Caco-2 (cell line): ENCODE results near the gene ZDHHC7. TPM values are rescaled to one million over a fixed set of nuclear protein-coding genes. Genes with fewer than 3 reads are reported as not detected.

Source experiments
- BruUV-seq: library from RNA; stranded (reverse); fragments of 400-500 nt; replicated peaks from 2 replicates; lab custom pipeline; 2021; lab: Mats Ljungman, UMichigan
- CTCF ChIA-PET: fragments of 300-600 bp; sonication (Branson Sonifier 250); formaldehyde crosslinking; loops from one replicate; lab custom pipeline; 2022; ENCODE audit warnings: antibody characterized with exemption; lab: Charles Lee
- POLR2A ChIA-PET: fragments of 300-600 bp; sonication (Branson Sonifier 250); formaldehyde crosslinking; loops from one replicate; lab custom pipeline; 2022; ENCODE audit warnings: antibody characterized with exemption; lab: Charles Lee
- DNase-seq, 2 experiments: peaks; one replicate each; pipeline versions ENCODE4 v3.0.0 to v3.0.0-alpha.2; 2020 to 2022
- H3K27me3 ChIP-seq: replicated peaks from 2 replicates; pipeline ENCODE4 v1.6.0; 2011; ENCODE audit warnings: low read length; ENCODE audit not compliant: control insufficient read depth, insufficient read depth
- H3K36me3 ChIP-seq: 2 replicates; pipeline ENCODE4 v1.5.1; 2011; ENCODE audit warnings: low read length; ENCODE audit not compliant: control insufficient read depth, insufficient read depth
- H3K4me1 ChIP-seq: fragments of 250-450 bp; sonication (Bioruptor Pico); 2 replicates; pipeline ENCODE4 v1.5.1; 2020; ENCODE audit warnings: mild to moderate bottlenecking
- H3K4me3 ChIP-seq: 2 replicates; pipeline ENCODE4 v1.5.1; 2011; ENCODE audit warnings: low read depth, mild to moderate bottlenecking, control low read depth, low read length
- H3K9me3 ChIP-seq: fragments of 250-450 bp; sonication (Bioruptor Pico); 2 replicates; pipeline ENCODE4 v1.5.1; 2020; ENCODE audit warnings: mild to moderate bottlenecking, moderate library complexity
- H3K27ac Mint-ChIP-seq: one replicate; pipeline ENCODE4 v1.8.0; 2022; ENCODE audit warnings: mixed read lengths; ENCODE audit not compliant: unreplicated experiment
- H3K27me3 Mint-ChIP-seq: one replicate; pipeline ENCODE4 v1.8.0; 2022; ENCODE audit warnings: mixed read lengths; ENCODE audit not compliant: insufficient read depth, unreplicated experiment
- H3K36me3 Mint-ChIP-seq: one replicate; pipeline ENCODE4 v1.8.0; 2022; ENCODE audit warnings: mild to moderate bottlenecking, mixed read lengths; ENCODE audit not compliant: insufficient read depth, unreplicated experiment
- H3K4me1 Mint-ChIP-seq: one replicate; pipeline ENCODE4 v1.8.0; 2022; ENCODE audit warnings: low read depth, mixed read lengths; ENCODE audit not compliant: unreplicated experiment
- H3K4me3 Mint-ChIP-seq: one replicate; pipeline ENCODE4 v1.8.0; 2022; ENCODE audit warnings: mild to moderate bottlenecking, moderate library complexity, mixed read lengths; ENCODE audit not compliant: unreplicated experiment
- H3K9me3 Mint-ChIP-seq: one replicate; pipeline ENCODE4 v1.8.0; 2022; ENCODE audit warnings: mixed read lengths; ENCODE audit not compliant: unreplicated experiment
- intact Hi-C: fragments of 100-400 bp; cut with micrococcal nuclease; formaldehyde crosslinking; loops from one replicate; pipeline ENCODE4 v1.10.0; 2022; ENCODE audit not compliant: unreplicated experiment
- total RNA-seq: library from RNA; stranded (reverse); gene quantifications from 2 replicates; pipeline ENCODE4 v1.2.3, GENCODE V29; 2022
- TF ChIP-seq, protein P1 (sequence below), 2 experiments: fragments of 200-600 bp in 1 of 2; IDR thresholded peaks; 1 replicate in 1 of 2; 2 replicates in 1 of 2; pipeline versions ENCODE4 v1.5.1 to v1.8.0; 2011 to 2022; ENCODE audit warnings: antibody characterized with exemption in 1 of 2, control low read depth in 1 of 2, inconsistent platforms in 1 of 2, low read depth in 1 of 2, low read length in 1 of 2, mild to moderate bottlenecking in 1 of 2, moderate library complexity in 1 of 2; ENCODE audit not compliant: insufficient read depth in 1 of 2, severe bottlenecking in 1 of 2, unreplicated experiment in 1 of 2

The ZDHHC7 gene
- total RNA-seq, 1 experiment from 2014 or later: 85.7 TPM

DNA sequence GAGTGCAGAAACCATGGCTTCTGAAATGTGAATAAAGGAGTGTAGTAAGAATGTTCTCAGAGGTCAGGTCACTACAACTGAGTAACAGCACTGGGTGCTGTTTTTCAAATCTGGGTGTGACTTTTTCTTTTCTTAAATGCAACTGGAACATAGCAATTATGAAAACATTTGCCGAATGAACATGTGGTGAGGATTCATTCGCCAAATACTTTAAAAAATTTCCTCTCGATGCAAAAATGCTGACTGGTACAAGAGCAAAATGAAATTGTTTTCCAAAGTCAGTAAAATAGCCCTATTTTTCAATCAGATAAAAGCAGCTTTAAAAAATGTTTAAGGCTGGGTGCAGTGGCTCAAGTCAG, 18.6 kb downstream of the ZDHHC7 start:
- Histone ChIP-seq H3K9me3 (no peaks in the 10 kb centered on the region), H3K27me3 (no peaks in the 10 kb centered on the region), H3K4me1 (peaks cover 32% of the 10 kb centered on the region), H3K36me3 (0 out of 2 replicates have a peak, but pooled peaks cover 6% of the 10 kb centered on the region), H3K4me3 (no peak overlapping the region)
- intact Hi-C loops: no loop called here
- Mint-ChIP-seq H3K27ac (peak overlapping the region; percentile 57), H3K9me3 (no peaks in the 10 kb centered on the region), H3K27me3 (no peaks in the 10 kb centered on the region), H3K4me1 (peaks cover 35% of the 10 kb centered on the region), H3K36me3 (peaks cover 91% of the 10 kb centered on the region), H3K4me3 (peak overlapping the region; percentile 36)
- no TSS peak for BruUV-seq
- ChIA-PET POLR2A (no interaction called here), CTCF (no interaction called here)
- no peak for DNase-seq
- TF ChIP-seq, protein P1, sequence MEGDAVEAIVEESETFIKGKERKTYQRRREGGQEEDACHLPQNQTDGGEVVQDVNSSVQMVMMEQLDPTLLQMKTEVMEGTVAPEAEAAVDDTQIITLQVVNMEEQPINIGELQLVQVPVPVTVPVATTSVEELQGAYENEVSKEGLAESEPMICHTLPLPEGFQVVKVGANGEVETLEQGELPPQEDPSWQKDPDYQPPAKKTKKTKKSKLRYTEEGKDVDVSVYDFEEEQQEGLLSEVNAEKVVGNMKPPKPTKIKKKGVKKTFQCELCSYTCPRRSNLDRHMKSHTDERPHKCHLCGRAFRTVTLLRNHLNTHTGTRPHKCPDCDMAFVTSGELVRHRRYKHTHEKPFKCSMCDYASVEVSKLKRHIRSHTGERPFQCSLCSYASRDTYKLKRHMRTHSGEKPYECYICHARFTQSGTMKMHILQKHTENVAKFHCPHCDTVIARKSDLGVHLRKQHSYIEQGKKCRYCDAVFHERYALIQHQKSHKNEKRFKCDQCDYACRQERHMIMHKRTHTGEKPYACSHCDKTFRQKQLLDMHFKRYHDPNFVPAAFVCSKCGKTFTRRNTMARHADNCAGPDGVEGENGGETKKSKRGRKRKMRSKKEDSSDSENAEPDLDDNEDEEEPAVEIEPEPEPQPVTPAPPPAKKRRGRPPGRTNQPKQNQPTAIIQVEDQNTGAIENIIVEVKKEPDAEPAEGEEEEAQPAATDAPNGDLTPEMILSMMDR (IDR thresholded peaks at IDR 0.05; ENCODE audit: insufficient read depth in 1 of 2, low read depth in 1 of 2, low read length in 1 of 2, severe bottlenecking in 1 of 2, unreplicated experiment in 1 of 2): no peak

DNA sequence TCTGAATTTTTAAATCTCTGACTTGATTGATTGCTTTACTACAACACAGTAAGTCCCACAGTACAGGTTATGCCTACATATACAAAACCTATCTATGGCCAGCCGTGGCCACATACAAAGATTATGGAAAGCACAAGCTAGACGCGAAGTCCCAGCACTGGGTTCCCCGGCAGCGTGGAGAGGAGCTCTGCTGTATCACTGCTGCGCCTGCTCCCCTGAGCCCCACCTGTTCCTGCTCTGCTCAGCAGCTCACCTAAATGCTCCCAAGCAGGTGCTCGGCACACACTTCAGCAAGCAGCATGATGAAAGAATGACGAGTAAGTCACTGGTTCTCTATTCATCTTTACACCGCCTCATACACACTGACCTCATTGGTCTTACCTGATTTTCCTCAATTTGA, 20.6 kb downstream of the ZDHHC7 start:
- no peak for DNase-seq
- BruUV-seq: no TSS peak
- Histone ChIP-seq H3K4me3 (no peak overlapping the region), H3K9me3 (no peaks in the 10 kb centered on the region), H3K27me3 (no peaks in the 10 kb centered on the region), H3K4me1 (peaks cover 30% of the 10 kb centered on the region), H3K36me3 (peaks cover 8% of the 10 kb centered on the region; the same call in 1 of the 2 replicates)
- peaks cover 24% of the 10 kb centered on the region for H3K4me1 Mint-ChIP-seq
- no peaks in the 10 kb centered on the region for H3K27me3 Mint-ChIP-seq
- ChIA-PET CTCF (no interaction called here), POLR2A (no interaction called here)
- H3K27ac Mint-ChIP-seq: no peak overlapping the region
- no peaks in the 10 kb centered on the region for H3K9me3 Mint-ChIP-seq
- intact Hi-C loops: no loop called here
- peaks cover 96% of the 10 kb centered on the region for H3K36me3 Mint-ChIP-seq
- no peak overlapping the region for H3K4me3 Mint-ChIP-seq
- TF ChIP-seq, protein P1 (IDR thresholded peaks at IDR 0.05; ENCODE audit: insufficient read depth in 1 of 2, low read depth in 1 of 2, low read length in 1 of 2, severe bottlenecking in 1 of 2, unreplicated experiment in 1 of 2): no peak

DNA sequence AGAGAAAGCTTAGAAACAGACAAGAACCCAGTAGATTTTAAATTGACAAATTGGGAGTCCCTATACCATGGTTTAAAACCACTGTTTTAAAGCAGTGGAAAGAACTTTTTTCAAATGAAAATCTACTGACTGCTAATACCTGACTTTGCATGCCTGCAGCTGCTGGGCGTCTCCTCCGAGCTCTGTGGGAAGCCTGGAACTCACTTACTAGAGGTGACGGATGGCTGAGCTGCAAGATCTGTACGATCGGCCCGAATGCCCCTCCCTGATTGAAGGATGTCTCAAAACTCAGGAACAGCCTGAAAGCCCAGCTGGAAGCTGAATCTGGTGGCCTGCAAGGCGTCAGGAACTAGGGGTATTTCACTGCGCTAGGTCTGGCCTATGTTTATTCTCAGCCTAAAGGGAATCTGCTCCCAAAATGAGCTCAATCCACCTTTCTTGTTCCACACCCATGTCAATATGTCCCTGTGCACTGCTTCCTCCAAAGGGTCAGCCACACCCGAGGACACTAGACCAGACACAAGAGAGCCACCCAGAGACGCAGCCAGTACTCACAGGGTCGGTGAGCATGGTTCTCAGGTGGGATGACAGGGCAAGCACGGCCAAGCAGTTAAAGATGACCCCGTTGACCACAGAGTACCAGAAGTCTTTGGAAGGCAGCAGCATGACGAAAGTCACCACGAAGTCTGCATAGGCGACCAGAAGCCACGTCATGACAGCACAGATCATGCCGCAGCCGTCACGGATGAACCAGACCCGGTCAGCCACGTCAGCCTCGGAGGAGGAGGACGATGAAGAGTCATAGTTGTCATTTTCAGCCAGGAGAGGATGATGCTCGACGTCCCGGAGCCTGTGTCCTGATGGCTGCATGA, 21.4 kb downstream of the ZDHHC7 start:
- Mint-ChIP-seq H3K4me1 (peaks cover 16% of the 10 kb centered on the region), H3K36me3 (peaks cover 95% of the 10 kb centered on the region), H3K27ac (no peak overlapping the region), H3K27me3 (no peaks in the 10 kb centered on the region), H3K4me3 (no peak overlapping the region), H3K9me3 (no peaks in the 10 kb centered on the region)
- H3K36me3 ChIP-seq: peaks cover 7% of the 10 kb centered on the region
- ChIA-PET POLR2A (no interaction called here), CTCF (interaction anchor here (0.6 to 1.5 kb wide), 3 partner anchors 10 to 346 kb away, joined by 3 to 5 read pairs (median 3); no protein-coding TSS in a partner anchor)
- no peak for DNase-seq
- H3K4me1 ChIP-seq: peaks cover 22% of the 10 kb centered on the region
- TF ChIP-seq, protein P1 (IDR thresholded peaks at IDR 0.05; ENCODE audit: insufficient read depth in 1 of 2, low read depth in 1 of 2, low read length in 1 of 2, severe bottlenecking in 1 of 2, unreplicated experiment in 1 of 2): no peak
- H3K9me3 ChIP-seq: no peaks in the 10 kb centered on the region
- H3K4me3 ChIP-seq: no peak overlapping the region
- no TSS peak for BruUV-seq
- H3K27me3 ChIP-seq: no peaks in the 10 kb centered on the region
- intact Hi-C loops: no loop called here
